ENCODE data around the gene HJV. TPM values are rescaled to one million over a fixed set of nuclear protein-coding genes. Genes with fewer than 3 reads are reported as not detected.

The HJV gene
- total RNA-seq, 1 experiment from 2014 or later: not detected

DNA sequence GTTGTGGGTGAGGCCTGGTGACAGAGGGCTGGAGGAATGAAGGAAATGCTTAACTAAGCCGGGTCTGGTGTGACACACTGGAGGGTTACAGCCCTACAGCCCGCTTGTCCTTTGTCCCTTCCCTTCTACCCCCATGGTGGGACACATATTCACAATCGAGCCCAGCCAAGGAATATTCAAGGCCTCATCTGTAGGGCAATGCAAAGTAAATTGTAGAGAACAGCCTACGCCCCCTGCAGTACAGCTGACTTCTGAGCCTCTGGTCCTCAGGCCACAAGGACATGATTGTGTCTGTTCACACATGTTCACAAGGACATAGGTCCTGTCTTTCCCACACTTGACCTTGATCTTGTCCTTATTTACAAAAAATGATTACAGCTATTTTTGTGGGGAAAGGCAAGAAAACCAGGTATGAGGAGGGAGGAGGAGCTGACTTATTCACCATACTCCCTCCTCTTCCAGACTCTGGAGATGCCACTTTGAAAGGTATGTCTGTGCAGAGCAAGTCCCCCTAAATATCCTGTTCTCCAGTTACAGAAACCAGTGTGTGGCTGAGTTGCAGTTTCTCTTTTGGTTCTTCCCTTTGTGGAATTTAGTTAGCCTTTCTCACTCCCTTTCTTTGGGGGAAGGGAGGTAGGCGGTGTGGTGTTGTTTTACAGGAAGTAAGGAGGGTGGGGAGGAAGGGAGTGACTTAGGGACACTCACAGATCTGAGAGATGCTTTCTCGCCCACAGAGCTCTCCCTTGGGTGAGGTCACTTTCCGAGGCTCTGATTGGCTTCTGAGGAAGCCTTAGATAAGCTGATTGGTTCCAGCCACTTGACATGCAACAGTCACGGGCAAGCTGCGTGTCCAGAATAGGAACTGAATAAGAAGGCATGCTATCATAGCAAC is 42.4 kb downstream of the HJV start:
- TF ChIP-seq CBX3 (IDR thresholded peaks at IDR 0.05; ENCODE audit: low read depth) (0 out of 2 replicates have a peak, but pooled peaks have one; percentile 35), SRF (IDR thresholded peaks at IDR 0.05; ENCODE audit: low read depth) (no peak), SIN3A (IDR thresholded peaks at IDR 0.05; ENCODE audit: low read depth) (0 out of 2 replicates have a peak, but pooled peaks have one; percentile 28), MAX (IDR thresholded peaks at IDR 0.05) (peak; percentile 35; the same call in 1 of the 2 replicates), POLR2AphosphoS5 (IDR thresholded peaks at IDR 0.05; ENCODE audit: low read depth, low read length) (peak; percentile 46), ZNF274 (IDR thresholded peaks at IDR 0.05; ENCODE audit: low read depth, low read length) (no peak), SP1 (IDR thresholded peaks at IDR 0.05; ENCODE audit: low read depth) (peak; percentile 91; the same call in 1 of the 2 replicates), TCF7L2 (IDR thresholded peaks at IDR 0.05; ENCODE audit: borderline replicate concordance, extremely low read depth, insufficient read depth, insufficient read length) (peak; percentile 73), ELF1 (IDR thresholded peaks at IDR 0.05; ENCODE audit: borderline replicate concordance, low read depth) (peak; percentile 73; the same call in 1 of the 2 replicates), EGR1 (IDR thresholded peaks at IDR 0.05; ENCODE audit: low read depth) (peak; percentile 54; the same call in 1 of the 2 replicates), FOSL1 (IDR thresholded peaks at IDR 0.05; ENCODE audit: low read depth) (peak; percentile 30), JUND (IDR thresholded peaks at IDR 0.05) (peak; percentile 75)
- TF ChIP-seq, protein P1, sequence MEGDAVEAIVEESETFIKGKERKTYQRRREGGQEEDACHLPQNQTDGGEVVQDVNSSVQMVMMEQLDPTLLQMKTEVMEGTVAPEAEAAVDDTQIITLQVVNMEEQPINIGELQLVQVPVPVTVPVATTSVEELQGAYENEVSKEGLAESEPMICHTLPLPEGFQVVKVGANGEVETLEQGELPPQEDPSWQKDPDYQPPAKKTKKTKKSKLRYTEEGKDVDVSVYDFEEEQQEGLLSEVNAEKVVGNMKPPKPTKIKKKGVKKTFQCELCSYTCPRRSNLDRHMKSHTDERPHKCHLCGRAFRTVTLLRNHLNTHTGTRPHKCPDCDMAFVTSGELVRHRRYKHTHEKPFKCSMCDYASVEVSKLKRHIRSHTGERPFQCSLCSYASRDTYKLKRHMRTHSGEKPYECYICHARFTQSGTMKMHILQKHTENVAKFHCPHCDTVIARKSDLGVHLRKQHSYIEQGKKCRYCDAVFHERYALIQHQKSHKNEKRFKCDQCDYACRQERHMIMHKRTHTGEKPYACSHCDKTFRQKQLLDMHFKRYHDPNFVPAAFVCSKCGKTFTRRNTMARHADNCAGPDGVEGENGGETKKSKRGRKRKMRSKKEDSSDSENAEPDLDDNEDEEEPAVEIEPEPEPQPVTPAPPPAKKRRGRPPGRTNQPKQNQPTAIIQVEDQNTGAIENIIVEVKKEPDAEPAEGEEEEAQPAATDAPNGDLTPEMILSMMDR (IDR thresholded peaks at IDR 0.05 in 2 of 3, conservative IDR thresholded peaks at IDR 0.05 in 1 of 3; ENCODE audit: borderline replicate concordance in 1 of 3, insufficient read depth in 1 of 3, low read depth in 2 of 3, low read length in 2 of 3): peak in 2 of 3 experiments; percentile 22 to 37; a peak in 3 of 6 replicates
- TF ChIP-seq, protein P2, sequence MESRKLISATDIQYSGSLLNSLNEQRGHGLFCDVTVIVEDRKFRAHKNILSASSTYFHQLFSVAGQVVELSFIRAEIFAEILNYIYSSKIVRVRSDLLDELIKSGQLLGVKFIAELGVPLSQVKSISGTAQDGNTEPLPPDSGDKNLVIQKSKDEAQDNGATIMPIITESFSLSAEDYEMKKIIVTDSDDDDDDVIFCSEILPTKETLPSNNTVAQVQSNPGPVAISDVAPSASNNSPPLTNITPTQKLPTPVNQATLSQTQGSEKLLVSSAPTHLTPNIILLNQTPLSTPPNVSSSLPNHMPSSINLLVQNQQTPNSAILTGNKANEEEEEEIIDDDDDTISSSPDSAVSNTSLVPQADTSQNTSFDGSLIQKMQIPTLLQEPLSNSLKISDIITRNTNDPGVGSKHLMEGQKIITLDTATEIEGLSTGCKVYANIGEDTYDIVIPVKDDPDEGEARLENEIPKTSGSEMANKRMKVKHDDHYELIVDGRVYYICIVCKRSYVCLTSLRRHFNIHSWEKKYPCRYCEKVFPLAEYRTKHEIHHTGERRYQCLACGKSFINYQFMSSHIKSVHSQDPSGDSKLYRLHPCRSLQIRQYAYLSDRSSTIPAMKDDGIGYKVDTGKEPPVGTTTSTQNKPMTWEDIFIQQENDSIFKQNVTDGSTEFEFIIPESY (IDR thresholded peaks at IDR 0.05; ENCODE audit: extremely low read depth, insufficient replicate concordance, low read length): no peak
- peak overlapping the region; percentile 12 to 37 for H3K4me3 ChIP-seq (replicated peaks in 1 of 2; ENCODE audit: low read depth in 1 of 2, low read length in 2 of 2)
- ChIA-PET CTCF (interaction anchor here (0.9 to 3.1 kb wide), 17 partner anchors 10 to 134 kb away, joined by 3 to 45 read pairs (median 6); partner anchors contain the start of genes ANKRD34A, HJV, NUDT17 and PIAS3), RAD21 (ENCODE audit: low non-redundant PET in 1 of 2, low total read pairs in 2 of 2, uncharacterized antibody in 2 of 2, unreplicated experiment in 2 of 2) (interaction anchor here (0.5 to 1.4 kb wide), 9 partner anchors 21 to 87 kb away, joined by 3 to 6 read pairs (median 3); partner anchors contain the start of gene LIX1L (in 1 of the 2)), POLR2A (interaction anchor here (0.9 to 3.0 kb wide), 15 partner anchors 11 to 120 kb away, joined by 3 to 27 read pairs (median 6); partner anchors contain the start of genes ANKRD34A, HJV, LIX1L and PIAS3)
- peaks cover 30 to 45% of the 10 kb centered on the region in 2 experiments for H3K4me1 ChIP-seq (ENCODE audit: control insufficient read depth in 1 of 2, insufficient read depth in 2 of 2, low read length in 2 of 2)
- peak overlapping the region; percentile 70 for H2AFZ ChIP-seq (ENCODE audit: low read depth, low read length, poor library complexity, severe bottlenecking)
- H4K20me1 ChIP-seq (ENCODE audit: insufficient read depth): no peaks in the 10 kb centered on the region
- intact Hi-C loops (cut with micrococcal nuclease): loop anchor here (5.0 kb wide), 1 partner anchor 87 kb away; no protein-coding TSS in a partner anchor
- no peaks in the 10 kb centered on the region for H3K27me3 ChIP-seq (ENCODE audit: insufficient read depth, low read length)
- H3K36me3 ChIP-seq (ENCODE audit: control insufficient read depth in 1 of 2, insufficient read depth in 2 of 2, low read length in 2 of 2): no peaks in the 10 kb centered on the region
- no peaks in the 10 kb centered on the region for H3K9me3 ChIP-seq (ENCODE audit: control insufficient read depth in 1 of 2, insufficient read depth in 1 of 2, low read depth in 1 of 2, low read length in 2 of 2)
- BruUV-seq (replicated peaks): TSS peak; percentile 97
- H3K79me2 ChIP-seq (ENCODE audit: insufficient read depth, low read length): no peaks in the 10 kb centered on the region
- peak overlapping the region; percentile 89 for H3K27ac ChIP-seq (ENCODE audit: low read depth, low read length)
- peak overlapping the region; percentile 76 for H3K4me2 ChIP-seq (ENCODE audit: low read length)
- ATAC-seq (peak; percentile 95), DNase-seq (ENCODE audit: low read depth, low spot score) (peak; percentile 96)
- peak overlapping the region; percentile 56 for H3K9ac ChIP-seq (ENCODE audit: low read length)
- no peaks in the 10 kb centered on the region for H3K9me2 ChIP-seq (ENCODE audit: insufficient read depth)
